ENCODE results near the gene PRCD.
"Not testable (repeated sequence)": the region's sequence is repeated elsewhere in the genome, so short reads cannot be mapped to it uniquely, and the experiment has no call there.

PRCD gene

GRCh38 chr17:76506408-76507345, 33.2 kb upstream of the PRCD start:
- peak; percentile 85 for DNase-seq

- DNase-seq: not testable (repeated sequence)
Measured at GRCh38 chr17:76508472-76509063, 31.3 kb upstream of the PRCD start.

GRCh38 chr17:76510831-76511244, 29.0 kb upstream of the PRCD start:
- no peak for DNase-seq

- DNase-seq: peak; percentile 49
Measured at GRCh38 chr17:76511668-76512365, 28.0 kb upstream of the PRCD start.

- DNase-seq: no peak
Measured at GRCh38 chr17:76512366-76513305, 27.2 kb upstream of the PRCD start.

GRCh38 chr17:76513306-76513692, 26.5 kb upstream of the PRCD start:
- DNase-seq: no peak

GRCh38 chr17:76514355-76514754, 25.5 kb upstream of the PRCD start:
- DNase-seq: not testable (repeated sequence)

GRCh38 chr17:76515274-76515949, 24.4 kb upstream of the PRCD start:
- DNase-seq: peak; percentile 68

GRCh38 chr17:76517638-76518038, 22.2 kb upstream of the PRCD start:
- DNase-seq: no peak

GRCh38 chr17:76519048-76519966, 20.5 kb upstream of the PRCD start:
- no peak for DNase-seq

- DNase-seq: no peak
Measured at GRCh38 chr17:76521262-76521661, 18.6 kb upstream of the PRCD start.

- not testable (repeated sequence) for DNase-seq
Measured at GRCh38 chr17:76521683-76522082, 18.2 kb upstream of the PRCD start.

GRCh38 chr17:76523084-76524037, 16.5 kb upstream of the PRCD start:
- peak; percentile 69 for DNase-seq

GRCh38 chr17:76524598-76525512, 15.0 kb upstream of the PRCD start:
- no peak for DNase-seq

- DNase-seq: not testable (repeated sequence)
Measured at GRCh38 chr17:76525513-76525833, 14.4 kb upstream of the PRCD start.

- not testable (repeated sequence) for DNase-seq
Measured at GRCh38 chr17:76527016-76527415, 12.8 kb upstream of the PRCD start.

- DNase-seq: no peak
Measured at GRCh38 chr17:76527430-76528111, 12.3 kb upstream of the PRCD start.

- no peak for DNase-seq
Measured at GRCh38 chr17:76528156-76528527, 11.7 kb upstream of the PRCD start.

All from hematopoietic multipotent progenitor cell treated with erythropoietin and hydrocortisone succinate and interleukin-3 and kit ligand, for 6 days (in vitro differentiated cells).